ENCODE measurements around the gene PAX8. TPM values are rescaled to one million over a fixed set of nuclear protein-coding genes. Genes with fewer than 3 reads are reported as not detected.

Gene PAX8
- total and polyA plus RNA-seq, 2 of the 13 experiments (the other 11 are each of a cell fraction or from before 2014, with no cell fraction given) = 1.5 to 8.8 TPM

DNA sequence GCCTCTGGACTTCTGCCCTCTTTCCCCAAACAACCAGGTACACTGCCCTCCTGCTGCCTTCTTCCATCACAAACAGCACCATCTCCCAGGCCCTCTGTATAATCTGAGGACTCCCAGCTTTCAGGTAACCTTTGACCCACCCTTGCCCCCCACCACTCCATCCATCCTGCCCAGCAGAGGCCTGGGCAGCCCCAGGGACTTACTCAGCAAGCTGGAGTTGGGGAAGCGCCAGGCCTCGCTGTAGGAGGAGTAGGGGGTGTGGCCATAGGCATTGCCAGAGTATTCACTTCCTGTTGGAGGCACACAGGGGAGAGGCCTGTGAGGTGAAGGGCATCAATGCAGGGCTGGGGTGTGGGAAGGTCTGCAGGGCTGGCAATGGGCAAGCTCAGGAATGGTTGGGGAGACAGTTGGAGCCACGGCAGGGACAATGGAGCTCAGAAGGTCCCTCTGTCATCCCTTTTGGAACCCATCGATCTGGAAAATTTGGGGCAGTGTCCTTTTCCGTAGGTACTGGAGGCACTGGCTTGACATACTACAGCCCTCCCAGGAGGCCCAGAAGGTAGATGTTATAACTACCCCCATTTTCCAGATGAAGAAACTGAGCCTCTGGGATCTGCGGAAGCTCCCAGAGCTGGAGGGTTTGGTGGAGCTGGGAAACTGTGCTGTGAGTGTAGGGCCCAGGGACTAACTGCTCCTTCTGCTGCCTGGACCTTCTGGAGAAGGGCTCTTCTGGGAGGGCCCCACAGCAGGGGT, 58.7 kb downstream of the PAX8 start (continued):
- TF ChIP-seq, protein P1, sequence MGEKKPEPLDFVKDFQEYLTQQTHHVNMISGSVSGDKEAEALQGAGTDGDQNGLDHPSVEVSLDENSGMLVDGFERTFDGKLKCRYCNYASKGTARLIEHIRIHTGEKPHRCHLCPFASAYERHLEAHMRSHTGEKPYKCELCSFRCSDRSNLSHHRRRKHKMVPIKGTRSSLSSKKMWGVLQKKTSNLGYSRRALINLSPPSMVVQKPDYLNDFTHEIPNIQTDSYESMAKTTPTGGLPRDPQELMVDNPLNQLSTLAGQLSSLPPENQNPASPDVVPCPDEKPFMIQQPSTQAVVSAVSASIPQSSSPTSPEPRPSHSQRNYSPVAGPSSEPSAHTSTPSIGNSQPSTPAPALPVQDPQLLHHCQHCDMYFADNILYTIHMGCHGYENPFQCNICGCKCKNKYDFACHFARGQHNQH (CRISPR knock-in tag; IDR thresholded peaks at IDR 0.05) = peak; percentile 45; the same call in 1 of the 2 replicates
- TF ChIP-seq MTA3 (CRISPR knock-in tag; IDR thresholded peaks at IDR 0.05) (no peak), MYNN (CRISPR knock-in tag; IDR thresholded peaks at IDR 0.05; ENCODE audit: low read depth) (no peak), ZNF558 (CRISPR knock-in tag; IDR thresholded peaks at IDR 0.05; ENCODE audit: borderline replicate concordance) (no peak), ZNF749 (CRISPR knock-in tag; IDR thresholded peaks at IDR 0.05; ENCODE audit: borderline replicate concordance) (no peak), MATR3 (CRISPR knock-in tag; IDR thresholded peaks at IDR 0.05) (no peak), RBM39 (IDR thresholded peaks at IDR 0.05; ENCODE audit: low read depth, low read length, poor library complexity, severe bottlenecking) (no peak), ZC3H13 (CRISPR knock-in tag; IDR thresholded peaks at IDR 0.05) (no peak; the same call in 1 of the 2 replicates), MBNL3 (CRISPR knock-in tag; conservative IDR thresholded peaks at IDR 0.05) (no peak), KDM5B (CRISPR knock-in tag; IDR thresholded peaks at IDR 0.05; ENCODE audit: borderline replicate concordance) (peak; percentile 76; the same call in 1 of the 2 replicates), TCF7 (IDR thresholded peaks at IDR 0.05; ENCODE audit: low read depth) (no peak)
- TF ChIP-seq, protein P2, sequence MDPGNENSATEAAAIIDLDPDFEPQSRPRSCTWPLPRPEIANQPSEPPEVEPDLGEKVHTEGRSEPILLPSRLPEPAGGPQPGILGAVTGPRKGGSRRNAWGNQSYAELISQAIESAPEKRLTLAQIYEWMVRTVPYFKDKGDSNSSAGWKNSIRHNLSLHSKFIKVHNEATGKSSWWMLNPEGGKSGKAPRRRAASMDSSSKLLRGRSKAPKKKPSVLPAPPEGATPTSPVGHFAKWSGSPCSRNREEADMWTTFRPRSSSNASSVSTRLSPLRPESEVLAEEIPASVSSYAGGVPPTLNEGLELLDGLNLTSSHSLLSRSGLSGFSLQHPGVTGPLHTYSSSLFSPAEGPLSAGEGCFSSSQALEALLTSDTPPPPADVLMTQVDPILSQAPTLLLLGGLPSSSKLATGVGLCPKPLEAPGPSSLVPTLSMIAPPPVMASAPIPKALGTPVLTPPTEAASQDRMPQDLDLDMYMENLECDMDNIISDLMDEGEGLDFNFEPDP (CRISPR knock-in tag; conservative IDR thresholded peaks at IDR 0.05) = 0 out of 2 replicates have a peak, but pooled peaks have one; percentile 89
- TF ChIP-seq, protein P3, sequence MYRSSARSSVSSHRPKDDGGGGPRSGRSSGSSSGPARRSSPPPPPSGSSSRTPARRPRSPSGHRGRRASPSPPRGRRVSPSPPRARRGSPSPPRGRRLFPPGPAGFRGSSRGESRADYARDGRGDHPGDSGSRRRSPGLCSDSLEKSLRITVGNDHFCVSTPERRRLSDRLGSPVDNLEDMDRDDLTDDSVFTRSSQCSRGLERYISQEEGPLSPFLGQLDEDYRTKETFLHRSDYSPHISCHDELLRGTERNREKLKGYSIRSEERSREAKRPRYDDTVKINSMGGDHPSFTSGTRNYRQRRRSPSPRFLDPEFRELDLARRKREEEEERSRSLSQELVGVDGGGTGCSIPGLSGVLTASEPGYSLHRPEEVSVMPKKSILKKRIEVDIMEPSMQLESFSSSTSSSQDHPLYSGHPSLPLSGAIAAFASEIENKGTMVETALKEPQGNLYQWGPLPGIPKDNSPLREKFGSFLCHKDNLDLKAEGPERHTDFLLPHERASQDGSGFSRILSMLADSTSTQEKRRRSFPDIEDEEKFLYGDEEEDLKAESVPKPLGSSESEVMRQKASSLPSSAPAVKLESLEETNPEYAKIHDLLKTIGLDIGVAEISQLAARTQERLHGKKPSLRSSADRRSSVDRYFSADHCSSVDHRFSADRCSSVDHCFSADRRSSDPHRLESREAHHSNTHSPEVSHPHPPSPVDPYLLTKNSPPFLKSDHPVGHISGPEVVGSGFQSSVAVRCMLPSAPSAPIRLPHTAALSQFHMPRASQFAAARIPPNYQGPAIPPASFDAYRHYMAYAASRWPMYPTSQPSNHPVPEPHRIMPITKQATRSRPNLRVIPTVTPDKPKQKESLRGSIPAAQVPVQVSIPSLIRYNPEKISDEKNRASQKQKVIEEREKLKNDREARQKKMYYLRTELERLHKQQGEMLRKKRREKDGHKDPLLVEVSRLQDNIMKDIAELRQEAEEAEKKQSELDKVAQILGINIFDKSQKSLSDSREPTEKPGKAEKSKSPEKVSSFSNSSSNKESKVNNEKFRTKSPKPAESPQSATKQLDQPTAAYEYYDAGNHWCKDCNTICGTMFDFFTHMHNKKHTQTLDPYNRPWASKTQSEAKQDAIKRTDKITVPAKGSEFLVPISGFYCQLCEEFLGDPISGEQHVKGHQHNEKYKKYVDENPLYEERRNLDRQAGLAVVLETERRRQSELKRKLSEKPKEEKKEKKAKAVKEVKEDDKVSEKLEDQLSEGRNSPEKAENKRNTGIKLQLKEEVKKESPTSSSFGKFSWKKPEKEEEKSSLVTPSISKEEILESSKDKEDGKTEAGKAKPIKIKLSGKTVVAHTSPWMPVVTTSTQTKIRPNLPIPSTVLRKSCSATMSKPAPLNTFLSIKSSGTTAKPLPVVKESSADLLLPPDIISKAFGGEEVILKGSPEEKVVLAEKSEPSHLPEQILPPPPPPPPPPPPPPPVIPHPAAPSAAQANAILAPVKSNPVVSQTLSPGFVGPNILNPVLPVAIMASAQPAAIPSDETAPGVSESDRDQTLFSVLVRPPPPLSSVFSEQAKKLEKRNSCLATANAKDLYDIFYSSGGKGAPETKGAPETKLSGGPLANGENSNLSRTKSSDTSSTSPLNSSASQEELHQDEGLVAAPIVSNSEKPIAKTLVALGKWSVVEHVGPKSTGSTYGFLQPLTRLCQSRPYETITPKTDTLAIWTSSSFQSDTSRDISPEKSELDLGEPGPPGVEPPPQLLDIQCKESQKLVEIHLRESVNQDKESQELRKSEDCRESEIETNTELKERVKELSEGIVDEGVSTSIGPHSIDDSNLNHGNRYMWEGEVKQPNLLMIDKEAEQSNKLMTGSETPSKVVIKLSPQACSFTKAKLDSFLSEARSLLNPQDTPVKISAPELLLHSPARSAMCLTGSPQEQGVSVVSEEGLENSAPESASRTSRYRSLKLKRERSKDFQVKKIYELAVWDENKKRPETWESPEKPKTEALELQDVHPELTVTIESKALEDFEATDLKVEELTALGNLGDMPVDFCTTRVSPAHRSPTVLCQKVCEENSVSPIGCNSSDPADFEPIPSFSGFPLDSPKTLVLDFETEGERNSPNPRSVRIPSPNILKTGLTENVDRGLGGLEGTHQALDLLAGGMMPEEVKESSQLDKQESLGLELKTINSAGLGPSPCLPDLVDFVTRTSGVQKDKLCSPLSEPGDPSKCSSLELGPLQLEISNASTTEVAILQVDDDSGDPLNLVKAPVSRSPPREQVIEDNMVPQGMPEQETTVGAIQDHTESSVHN (CRISPR knock-in tag; IDR thresholded peaks at IDR 0.05) = no peak
- TF ChIP-seq, protein P4, sequence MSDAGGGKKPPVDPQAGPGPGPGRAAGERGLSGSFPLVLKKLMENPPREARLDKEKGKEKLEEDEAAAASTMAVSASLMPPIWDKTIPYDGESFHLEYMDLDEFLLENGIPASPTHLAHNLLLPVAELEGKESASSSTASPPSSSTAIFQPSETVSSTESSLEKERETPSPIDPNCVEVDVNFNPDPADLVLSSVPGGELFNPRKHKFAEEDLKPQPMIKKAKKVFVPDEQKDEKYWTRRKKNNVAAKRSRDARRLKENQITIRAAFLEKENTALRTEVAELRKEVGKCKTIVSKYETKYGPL (CRISPR knock-in tag; IDR thresholded peaks at IDR 0.05) = no peak
- TF ChIP-seq, protein P5, sequence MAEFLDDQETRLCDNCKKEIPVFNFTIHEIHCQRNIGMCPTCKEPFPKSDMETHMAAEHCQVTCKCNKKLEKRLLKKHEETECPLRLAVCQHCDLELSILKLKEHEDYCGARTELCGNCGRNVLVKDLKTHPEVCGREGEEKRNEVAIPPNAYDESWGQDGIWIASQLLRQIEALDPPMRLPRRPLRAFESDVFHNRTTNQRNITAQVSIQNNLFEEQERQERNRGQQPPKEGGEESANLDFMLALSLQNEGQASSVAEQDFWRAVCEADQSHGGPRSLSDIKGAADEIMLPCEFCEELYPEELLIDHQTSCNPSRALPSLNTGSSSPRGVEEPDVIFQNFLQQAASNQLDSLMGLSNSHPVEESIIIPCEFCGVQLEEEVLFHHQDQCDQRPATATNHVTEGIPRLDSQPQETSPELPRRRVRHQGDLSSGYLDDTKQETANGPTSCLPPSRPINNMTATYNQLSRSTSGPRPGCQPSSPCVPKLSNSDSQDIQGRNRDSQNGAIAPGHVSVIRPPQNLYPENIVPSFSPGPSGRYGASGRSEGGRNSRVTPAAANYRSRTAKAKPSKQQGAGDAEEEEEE (CRISPR knock-in tag; IDR thresholded peaks at IDR 0.05; ENCODE audit: borderline replicate concordance) = no peak
